HCT116 (cell line): ENCODE measurements around the gene NEURL4. TPM values are rescaled to one million over a fixed set of nuclear protein-coding genes. Genes with fewer than 3 reads are reported as not detected.

ENCODE experiments used
- ATAC-seq: fragments of 200-7000 bp; cut with Tn5 transposase; 2 replicates; pipeline ENCODE4 v1.9.1; 2020; ENCODE audit warnings: mild to moderate bottlenecking, moderate library complexity
- BruUV-seq: library from RNA; stranded (reverse); fragments of 400-500 nt; replicated peaks from 2 replicates; lab custom pipeline; 2021; lab: Mats Ljungman, UMichigan
- CTCF ChIA-PET: fragments of 300-600 bp; sonication (Branson Sonifier 250); formaldehyde crosslinking; loops from one replicate; lab custom pipeline; 2021; ENCODE audit warnings: antibody characterized with exemption; lab: Charles Lee
- POLR2A ChIA-PET: fragments of 300-600, 350-600 bp; sonication (Branson Sonifier 250); formaldehyde crosslinking; loops from one replicate; lab custom pipeline; 2021; ENCODE audit warnings: antibody characterized with exemption; lab: Charles Lee
- RAD21 ChIA-PET, 2 experiments: fragments of 300-600 bp; sonication (Branson Sonifier 250); formaldehyde crosslinking; loops; one replicate each; lab custom pipeline; 2023; ENCODE audit warnings: low total read pairs in 2 of 2; ENCODE audit not compliant: uncharacterized antibody in 2 of 2, unreplicated experiment in 2 of 2, low non-redundant PET in 1 of 2; lab: Charles Lee
- DNase-seq: peaks from one replicate; pipeline ENCODE4 v3.0.0-alpha.2; 2010; ENCODE audit warnings: low read depth, low spot score
- H2AFZ ChIP-seq: fragments of 200-600 bp; shearing (Covaris generic), sonication (generic); 2 replicates; pipeline ENCODE4 v1.6.1; 2017; ENCODE audit warnings: low read depth, mixed run types, mixed read lengths, antibody characterized with exemption, low read length; ENCODE audit not compliant: poor library complexity, severe bottlenecking
- H3K27ac ChIP-seq: 2 replicates; pipeline ENCODE4 v1.5.1; 2012; ENCODE audit warnings: low read depth, low read length
- H3K27me3 ChIP-seq: fragments of 200-600 bp; sonication (generic); 2 replicates; pipeline ENCODE4 v1.6.1; 2016; ENCODE audit warnings: mixed run types, low read length, mixed read lengths; ENCODE audit not compliant: insufficient read depth
- H3K36me3 ChIP-seq, 2 experiments: fragments of 200-500 bp in 1 of 2; fragments of 200-600 bp in 1 of 2; sonication (Bioruptor generic) in 1 of 2; sonication (generic) in 1 of 2; 2 replicates each; pipeline versions ENCODE4 v1.5.1 to v1.6.1; 2014 to 2016; ENCODE audit warnings: low read length in 2 of 2, inconsistent platforms in 1 of 2, mixed read lengths in 1 of 2, mixed run types in 1 of 2; ENCODE audit not compliant: insufficient read depth in 2 of 2, control insufficient read depth in 1 of 2
- H3K4me1 ChIP-seq, 2 experiments: fragments of 200-600 bp in 1 of 2; sonication (generic) in 1 of 2; 2 replicates each; pipeline versions ENCODE4 v1.5.1 to v1.6.1; 2012 to 2017; ENCODE audit warnings: low read length in 2 of 2, inconsistent platforms in 1 of 2, mild to moderate bottlenecking in 1 of 2, mixed read lengths in 1 of 2, mixed run types in 1 of 2, moderate library complexity in 1 of 2; ENCODE audit not compliant: insufficient read depth in 2 of 2, control insufficient read depth in 1 of 2
- H3K4me2 ChIP-seq: fragments of 200-600 bp; sonication (generic); 2 replicates; pipeline ENCODE4 v1.6.1; 2017; ENCODE audit warnings: mixed run types, low read length, mixed read lengths
- H3K4me3 ChIP-seq, 2 experiments: fragments of 200-600 bp in 1 of 2; sonication (generic) in 1 of 2; replicated peaks in 1 of 2; 2 replicates each; pipeline ENCODE4 v1.5.1; 2011 to 2016; ENCODE audit warnings: low read length in 2 of 2, control low read depth in 1 of 2, low read depth in 1 of 2, mild to moderate bottlenecking in 1 of 2, mixed read lengths in 1 of 2, mixed run types in 1 of 2
- H3K79me2 ChIP-seq: fragments of 200-600 bp; sonication (generic); 2 replicates; pipeline ENCODE4 v1.6.1; 2017; ENCODE audit warnings: mild to moderate bottlenecking, mixed run types, low read length, moderate library complexity, mixed read lengths; ENCODE audit not compliant: insufficient read depth
- H3K9ac ChIP-seq: fragments of 200-600 bp; sonication (generic); 2 replicates; pipeline ENCODE4 v1.6.1; 2016; ENCODE audit warnings: low read length, mixed read lengths
- H3K9me2 ChIP-seq: fragments of 200-600 bp; sonication (generic), shearing (Covaris generic); 2 replicates; pipeline ENCODE4 v1.6.1; 2017; ENCODE audit warnings: mixed run types, mild to moderate bottlenecking, moderate library complexity; ENCODE audit not compliant: insufficient read depth
- H3K9me3 ChIP-seq, 2 experiments: fragments of 200-500 bp in 1 of 2; fragments of 200-600 bp in 1 of 2; sonication (Bioruptor generic) in 1 of 2; sonication (generic) in 1 of 2; 2 replicates each; pipeline ENCODE4 v1.6.1; 2014 to 2017; ENCODE audit warnings: low read length in 2 of 2, mixed read lengths in 2 of 2, inconsistent platforms in 1 of 2, low read depth in 1 of 2, mild to moderate bottlenecking in 1 of 2, mixed run types in 1 of 2, moderate library complexity in 1 of 2; ENCODE audit not compliant: control insufficient read depth in 1 of 2, insufficient read depth in 1 of 2
- H4K20me1 ChIP-seq: fragments of 200-600 bp; sonication (generic), shearing (Covaris generic); 2 replicates; pipeline ENCODE4 v1.6.1; 2017; ENCODE audit warnings: mixed run types, mild to moderate bottlenecking, moderate library complexity; ENCODE audit not compliant: insufficient read depth
- CBX3 ChIP-seq: IDR thresholded peaks from 2 replicates; pipeline ENCODE4 v1.6.1; 2012; ENCODE audit warnings: low read depth
- CEBPB ChIP-seq: IDR thresholded peaks from 2 replicates; pipeline ENCODE4 v1.6.1; 2012; ENCODE audit warnings: low read depth
- CTCF ChIP-seq, 3 experiments: fragments of 200-600 bp in 1 of 3; sonication (generic) in 1 of 3; IDR thresholded peaks in 2 of 3; conservative IDR thresholded peaks in 1 of 3; 2 replicates each; pipeline ENCODE4 v1.5.1; 2012 to 2017; ENCODE audit warnings: low read depth in 2 of 3, low read length in 2 of 3, antibody characterized with exemption in 1 of 3, borderline replicate concordance in 1 of 3, control low read depth in 1 of 3, mild to moderate bottlenecking in 1 of 3, mixed read lengths in 1 of 3, mixed run types in 1 of 3, moderate library complexity in 1 of 3; ENCODE audit not compliant: insufficient read depth in 1 of 3
- ELF1 ChIP-seq: IDR thresholded peaks from 2 replicates; pipeline ENCODE4 v1.6.1; 2012; ENCODE audit warnings: low read depth, borderline replicate concordance
- EZH2phosphoT487 ChIP-seq: fragments of 200-600 bp; IDR thresholded peaks from 2 replicates; pipeline ENCODE4 v1.6.1; 2018; ENCODE audit warnings: antibody characterized with exemption, borderline replicate concordance
- FOSL1 ChIP-seq: IDR thresholded peaks from 2 replicates; pipeline ENCODE4 v1.6.1; 2012; ENCODE audit warnings: low read depth
- JUND ChIP-seq: IDR thresholded peaks from 2 replicates; pipeline ENCODE4 v1.6.1; 2012
- MAX ChIP-seq: IDR thresholded peaks from 2 replicates; pipeline ENCODE4 v1.6.1; 2012
- POLR2AphosphoS5 ChIP-seq: IDR thresholded peaks from 2 replicates; pipeline ENCODE4 v1.6.1; 2011; ENCODE audit warnings: mild to moderate bottlenecking, low read depth, low read length, moderate library complexity
- RAD21 ChIP-seq: IDR thresholded peaks from 2 replicates; pipeline ENCODE4 v1.6.1; 2012; ENCODE audit warnings: low read depth, mild to moderate bottlenecking
- SIN3A ChIP-seq: IDR thresholded peaks from 2 replicates; pipeline ENCODE4 v1.6.1; 2012; ENCODE audit warnings: low read depth
- SRF ChIP-seq: IDR thresholded peaks from 2 replicates; pipeline ENCODE4 v1.6.1; 2012; ENCODE audit warnings: low read depth
- TCF7L2 ChIP-seq: IDR thresholded peaks from 2 replicates; pipeline ENCODE4 v1.7.0; 2011; ENCODE audit warnings: borderline replicate concordance, inconsistent platforms; ENCODE audit not compliant: insufficient read depth, insufficient read length; ENCODE audit errors: extremely low read depth
- YY1 ChIP-seq: IDR thresholded peaks from 2 replicates; pipeline ENCODE4 v1.6.1; 2011; ENCODE audit warnings: low read length, low read depth, moderate library complexity, mild to moderate bottlenecking; ENCODE audit not compliant: insufficient replicate concordance; ENCODE audit errors: extremely low read depth
- ZFX ChIP-seq: fragments of 450-650 bp; IDR thresholded peaks from 2 replicates; pipeline ENCODE4 v1.6.1; 2017
- intact Hi-C: fragments of 100-400 bp; cut with micrococcal nuclease; formaldehyde crosslinking; loops from 2 replicates; pipeline ENCODE4 v1.10.0; 2022
- total RNA-seq: library from RNA; stranded (reverse); gene quantifications from one replicate; pipeline ENCODE4 v1.2.1, GENCODE V29; 2021; ENCODE audit not compliant: unreplicated experiment

Gene NEURL4
- total RNA-seq, 1 experiment from 2014 or later: 56.9 TPM

GRCh38 chr17:7296189-7296861 lies 32.8 kb downstream of the NEURL4 start:
- no peaks in the 10 kb centered on the region for H4K20me1 ChIP-seq
- BruUV-seq: no TSS peak
- ATAC-seq: peak; percentile 77
- H3K9me2 ChIP-seq: no peaks in the 10 kb centered on the region
- H3K4me3 ChIP-seq: peak overlapping the region; percentile 25 to 33
- intact Hi-C loops: loop anchor here (1.0 to 5.0 kb wide), 4 partner anchors 16 to 249 kb away; partner anchors contain the start of gene CLDN7
- H3K9me3 ChIP-seq: no peaks in the 10 kb centered on the region
- peak overlapping the region; percentile 95 for H2AFZ ChIP-seq
- RAD21 ChIA-PET: interaction anchor here (0.7 to 1.9 kb wide), 8 partner anchors 15 to 603 kb away, joined by 3 to 17 read pairs (median 5); partner anchors contain the start of gene SLC2A4 (in 2 of the 2)
- POLR2A ChIA-PET: interaction anchor here (1.1 kb wide), 3 partner anchors 15 to 76 kb away, joined by 5 to 7 read pairs (median 6); partner anchors contain the start of gene SLC2A4
- TF ChIP-seq CBX3: peak; percentile 38; the same call in 1 of the 2 replicates
- no peak for TF ChIP-seq FOSL1
- no peak for TF ChIP-seq EZH2phosphoT487
- TF ChIP-seq MAX: peak; percentile 97
- no peak for TF ChIP-seq SRF
- peak; percentile 91 to 94 (median 93) for TF ChIP-seq CTCF (IDR thresholded peaks at IDR 0.05 in 2 of 3, conservative IDR thresholded peaks at IDR 0.05 in 1 of 3; ENCODE audit: borderline replicate concordance in 1 of 3, insufficient read depth in 1 of 3, low read depth in 2 of 3, low read length in 2 of 3)
- no peak for TF ChIP-seq JUND
- TF ChIP-seq YY1: peak; percentile 14
- TF ChIP-seq SIN3A: no peak
- 0 out of 2 replicates have a peak, but pooled peaks have one; percentile 21 for TF ChIP-seq POLR2AphosphoS5
- no peak for TF ChIP-seq ELF1
- TF ChIP-seq TCF7L2: peak; percentile 45
- peak; percentile 97 for TF ChIP-seq RAD21
- no peak for TF ChIP-seq CEBPB
- TF ChIP-seq ZFX: no peak
- no peaks in the 10 kb centered on the region for H3K79me2 ChIP-seq
- H3K36me3 ChIP-seq: no peaks in the 10 kb centered on the region
- H3K4me2 ChIP-seq: peak overlapping the region; percentile 70
- peak overlapping the region; percentile 51 for H3K9ac ChIP-seq
- peaks cover 17 to 41% of the 10 kb centered on the region in 2 experiments; a peak in 3 of 4 replicates for H3K4me1 ChIP-seq
- H3K27me3 ChIP-seq: no peaks in the 10 kb centered on the region
- CTCF ChIA-PET: interaction anchor here (0.6 to 2.1 kb wide), 19 partner anchors 9 to 275 kb away, joined by 3 to 38 read pairs (median 5); partner anchors contain the start of genes ACADVL, DLG4, NEURL4 and PHF23
- peak overlapping the region; percentile 37 for H3K27ac ChIP-seq
- DNase-seq: peak; percentile 66
